ENCODE results near the gene TIMM22. TPM values are rescaled to one million over a fixed set of nuclear protein-coding genes. Genes with fewer than 3 reads are reported as not detected.
"Not testable (repeated sequence)": the region's sequence is repeated elsewhere in the genome, so short reads cannot be mapped to it uniquely, and the experiment has no call there.

The TIMM22 gene
- total and polyA plus RNA-seq, 10 donors: 5.1 to 14.3 (median 11.0) TPM

- Histone ChIP-seq H3K36me3 (peaks cover 0 to 86% (median 36%) of the 10 kb centered on the region in 6 donors), H3K4me1 (peaks cover 0 to 26% (median 13%) of the 10 kb centered on the region in 6 donors), H3K27ac (peak overlapping the region in 1 of 8 donors; percentile 1), H3K9me3 (no peaks in the 10 kb centered on the region), H3K4me3 (no peak overlapping the region), H3K27me3 (replicated peaks in 1 of 7) (no peaks in the 10 kb centered on the region)
- 75 to 93% (median 90%) methylated on average over 15 to 20 of the region's 20 CpGs for WGBS, 5 donors
- intact Hi-C loops (cut with DNase I; ENCODE audit: low total_unique reads): no loop called here
- peak; percentile 54 for DNase-seq
- TF ChIP-seq POLR2AphosphoS5 (IDR thresholded peaks at IDR 0.05) (peak in 1 of 3 donors; percentile 39), CTCF (IDR thresholded peaks at IDR 0.05 in 8 of 11, conservative IDR thresholded peaks at IDR 0.05 in 3 of 11) (no peak)
Observed at GRCh38 chr17:1047879-1048470, 51.0 kb downstream of the TIMM22 start.

- 89 to 98% (median 96%) methylated on average over 42 to 49 of the region's 49 CpGs for WGBS, 5 donors
- H3K27me3 ChIP-seq (replicated peaks in 1 of 7); H3K4me3 ChIP-seq; H3K9me3 ChIP-seq; intact Hi-C loops (cut with DNase I; ENCODE audit: low total_unique reads); H3K27ac ChIP-seq: not testable (repeated sequence)
- DNase-seq: peak; percentile 46
- Histone ChIP-seq H3K36me3 (peaks cover 0 to 83% (median 37%) of the 10 kb centered on the region in 6 donors), H3K4me1 (peaks cover 0 to 19% (median 9%) of the 10 kb centered on the region in 6 donors)
Observed at GRCh38 chr17:1048516-1049115, 51.7 kb downstream of the TIMM22 start.

- H3K27me3 ChIP-seq (replicated peaks in 1 of 7): no peaks in the 10 kb centered on the region
- no peak overlapping the region for H3K27ac ChIP-seq
- no peaks in the 10 kb centered on the region for H3K9me3 ChIP-seq
- intact Hi-C loops (cut with DNase I; ENCODE audit: low total_unique reads): loop anchor here (10.0 kb wide), 1 partner anchor 45 kb away; no protein-coding TSS in a partner anchor
- 91 to 96% (median 92%) methylated on average over 28 of the region's 28 CpGs for WGBS, 5 donors
- peak; percentile 17 for DNase-seq
- H3K4me3 ChIP-seq: no peak overlapping the region
- TF ChIP-seq CTCF (IDR thresholded peaks at IDR 0.05 in 8 of 11, conservative IDR thresholded peaks at IDR 0.05 in 3 of 11): no peak
- peak in 1 of 3 donors; percentile 39 for TF ChIP-seq POLR2AphosphoS5 (IDR thresholded peaks at IDR 0.05)
- H3K4me1 ChIP-seq: peaks cover 0 to 9% (median 2%) of the 10 kb centered on the region in 6 donors
- peaks cover 3 to 83% (median 44%) of the 10 kb centered on the region in 6 donors for H3K36me3 ChIP-seq
Observed at GRCh38 chr17:1049446-1050225, 52.7 kb downstream of the TIMM22 start.

- DNase-seq: peak; percentile 54
- Histone ChIP-seq H3K4me3 (no peak overlapping the region), H3K27ac (no peak overlapping the region), H3K27me3 (replicated peaks in 1 of 7) (no peaks in the 10 kb centered on the region), H3K4me1 (peaks cover 0 to 4% (median 0%) of the 10 kb centered on the region in 6 donors), H3K36me3 (peaks cover 3 to 83% (median 52%) of the 10 kb centered on the region in 6 donors), H3K9me3 (no peaks in the 10 kb centered on the region)
- intact Hi-C loops (cut with DNase I; ENCODE audit: low total_unique reads): loop anchor here (10.0 kb wide), 1 partner anchor 46 kb away; no protein-coding TSS in a partner anchor
- WGBS, 5 donors: 85 to 93% (median 86%) methylated on average over 17 to 22 of the region's 22 CpGs
- TF ChIP-seq CTCF (IDR thresholded peaks at IDR 0.05 in 8 of 11, conservative IDR thresholded peaks at IDR 0.05 in 3 of 11) (no peak), POLR2A (IDR thresholded peaks at IDR 0.05) (no peak), POLR2AphosphoS5 (IDR thresholded peaks at IDR 0.05) (peak in 1 of 3 donors; percentile 43)
Observed at GRCh38 chr17:1050246-1050995, 53.5 kb downstream of the TIMM22 start.
